ENCODE measurements around the gene DGCR8.
A peak's percentile ranks its signal among the peaks of the same experiment; 100 is the strongest.

Gene DGCR8

GRCh38 chr22:20068640-20069039 lies 11.4 kb upstream of the DGCR8 start:
- no peak for DNase-seq

- DNase-seq: no peak
These were observed 10.6 kb upstream of the DGCR8 start for GRCh38 chr22:20069331-20070042.

- DNase-seq: no peak
These were observed 8.5 kb upstream of the DGCR8 start for GRCh38 chr22:20071524-20071972.

GRCh38 chr22:20076627-20077172 lies 3.3 kb upstream of the DGCR8 start:
- no peak for DNase-seq

GRCh38 chr22:20080445-20080775 lies 369 bp downstream of the DGCR8 start:
- DNase-seq: peak; percentile 60

GRCh38 chr22:20080776-20081654 lies 974 bp downstream of the DGCR8 start:
- DNase-seq: no peak

- DNase-seq: no peak
These were observed 3.3 kb downstream of the DGCR8 start for GRCh38 chr22:20083157-20083890.

- DNase-seq: no peak
These were observed 4.0 kb downstream of the DGCR8 start for GRCh38 chr22:20083891-20084546.

- DNase-seq: no peak
These were observed 4.7 kb downstream of the DGCR8 start for GRCh38 chr22:20084547-20085413.

GRCh38 chr22:20085651-20086050 lies 5.6 kb downstream of the DGCR8 start:
- DNase-seq: no peak

- no peak for DNase-seq
These were observed 6.1 kb downstream of the DGCR8 start for GRCh38 chr22:20086101-20086599.

GRCh38 chr22:20086763-20087162 lies 6.7 kb downstream of the DGCR8 start:
- no peak for DNase-seq

GRCh38 chr22:20087319-20088262 lies 7.5 kb downstream of the DGCR8 start:
- DNase-seq: no peak

- no peak for DNase-seq
These were observed 8.2 kb downstream of the DGCR8 start for GRCh38 chr22:20088263-20088648.

GRCh38 chr22:20089226-20089976 lies 9.4 kb downstream of the DGCR8 start:
- DNase-seq: no peak

GRCh38 chr22:20089977-20090729 lies 10.1 kb downstream of the DGCR8 start:
- DNase-seq: no peak

- DNase-seq: no peak
These were observed 10.7 kb downstream of the DGCR8 start for GRCh38 chr22:20090730-20091240.

GRCh38 chr22:20091690-20092476 lies 11.8 kb downstream of the DGCR8 start:
- no peak for DNase-seq
